Fibroblast of skin of abdomen (primary cell): Measurements from ENCODE around the gene GUCA1A.
"Not testable (repeated sequence)": the region's sequence is repeated elsewhere in the genome, so short reads cannot be mapped to it uniquely, and the experiment has no call there.

Experiments
- DNase-seq: peaks from one replicate; pipeline ENCODE4 v3.0.0-alpha.2; 2013

GUCA1A gene

GRCh38 chr6:42147138-42147562, 26.0 kb upstream of the GUCA1A start:
- DNase-seq, result no peak

DNA sequence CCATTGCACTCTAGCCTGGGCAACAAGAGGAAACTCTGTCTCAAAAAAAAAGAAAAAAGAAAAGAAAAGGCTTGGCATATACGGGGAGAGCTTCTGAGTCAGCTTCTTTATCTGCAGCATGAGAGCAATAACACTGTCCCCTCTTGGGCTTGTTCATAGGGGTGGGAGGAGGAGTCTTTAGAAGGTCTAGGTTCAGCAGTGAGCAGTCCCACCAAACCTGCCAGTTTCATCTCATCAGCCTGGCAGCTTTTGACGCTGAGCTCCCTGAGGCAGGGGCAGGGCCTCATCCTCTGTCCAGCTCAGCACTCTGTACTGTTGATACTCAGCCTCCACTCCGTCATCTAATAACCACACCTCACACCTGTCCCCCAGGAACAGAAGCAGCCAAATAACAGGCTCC, 25.1 kb upstream of the GUCA1A start:
- DNase-seq, result no peak

DNA sequence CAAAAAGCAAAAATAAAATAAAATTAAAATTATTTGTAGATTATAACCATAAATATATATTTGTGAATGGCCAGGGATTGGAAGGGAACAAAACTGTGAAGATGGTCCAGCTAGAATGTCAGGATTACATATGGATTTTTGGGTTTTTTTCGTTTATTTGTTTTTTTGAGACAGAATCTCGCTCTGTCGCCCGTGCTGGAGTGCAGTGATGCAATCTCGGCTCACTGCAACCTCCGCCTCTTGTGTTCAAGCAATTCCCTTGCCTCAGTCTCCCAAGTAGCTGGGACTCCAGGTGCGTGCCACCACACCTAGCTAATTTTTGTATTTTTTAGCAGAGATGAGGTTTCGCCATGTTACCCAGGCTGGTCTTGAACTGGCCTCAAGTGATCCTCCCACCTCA, 22.9 kb upstream of the GUCA1A start:
- no peak for DNase-seq

DNA sequence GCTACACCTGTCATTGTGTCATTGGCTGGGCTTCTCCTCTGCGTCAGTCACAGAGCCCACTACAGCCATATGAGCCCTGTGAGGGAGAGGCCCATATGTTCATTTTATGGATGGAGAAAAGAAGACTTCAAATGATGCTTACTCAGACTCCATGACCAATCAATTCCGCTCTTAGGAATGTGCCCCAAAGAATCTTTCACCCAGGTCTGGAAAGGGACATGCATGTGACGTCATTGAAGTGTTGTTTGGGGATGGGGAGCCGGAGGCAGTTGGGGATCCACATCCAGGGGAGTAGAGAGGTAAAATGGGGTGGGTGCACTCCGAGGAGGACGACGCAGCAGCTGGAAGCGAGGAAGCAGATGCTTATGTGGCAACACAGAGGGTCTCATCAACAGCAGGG, 21.1 kb upstream of the GUCA1A start:
- peak; percentile 37 for DNase-seq

- not testable (repeated sequence) for DNase-seq
Observed at GRCh38 chr6:42152528-42153213, 20.5 kb upstream of the GUCA1A start.

- no peak for DNase-seq
Observed at GRCh38 chr6:42153921-42154320, 19.2 kb upstream of the GUCA1A start.

GRCh38 chr6:42154461-42155209, 18.5 kb upstream of the GUCA1A start:
- no peak for DNase-seq

- no peak for DNase-seq
Observed at GRCh38 chr6:42155293-42155692, 17.9 kb upstream of the GUCA1A start.

- DNase-seq, result no peak
Observed at GRCh38 chr6:42156638-42157037, 16.5 kb upstream of the GUCA1A start.

DNA sequence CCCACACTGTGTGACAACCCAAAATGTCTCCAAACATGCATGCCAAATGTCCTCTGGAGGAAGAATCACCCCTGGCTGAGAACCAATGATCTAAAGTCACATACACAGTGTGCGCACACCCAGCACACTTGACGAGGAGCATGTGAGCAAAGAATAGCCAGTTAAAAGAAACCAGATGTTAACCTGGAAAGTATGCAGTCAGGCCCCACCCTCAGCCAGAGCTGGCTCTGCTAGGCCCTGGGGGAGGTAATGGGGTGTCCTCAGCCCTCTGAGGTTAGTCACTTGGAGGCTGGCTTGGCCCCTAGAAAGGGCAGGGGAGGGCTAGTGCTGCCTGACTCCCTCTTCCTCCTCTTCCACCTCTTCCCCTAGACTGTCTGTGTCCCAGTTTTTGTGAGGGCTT, 15.2 kb upstream of the GUCA1A start:
- peak; percentile 70 for DNase-seq

DNA sequence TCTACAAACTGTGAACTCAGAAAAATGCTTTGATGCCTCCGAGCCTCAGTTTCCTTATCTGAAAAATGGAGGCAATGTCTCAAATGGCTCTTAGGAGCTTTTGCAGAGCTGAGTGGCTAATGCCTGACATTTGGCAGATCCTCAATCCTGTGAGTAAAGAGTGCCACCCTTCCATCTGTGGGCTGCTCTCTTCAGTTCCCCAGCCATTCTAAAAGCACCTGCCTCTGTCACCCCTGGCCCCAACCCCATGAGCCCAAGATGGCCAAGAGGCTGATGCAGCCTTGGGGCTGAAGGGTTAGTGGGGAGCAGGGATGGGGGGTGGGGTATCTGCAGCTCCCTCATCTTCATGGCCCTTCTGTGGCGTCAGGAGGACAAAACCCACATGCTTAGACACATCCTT, 14.5 kb upstream of the GUCA1A start:
- DNase-seq, result no peak

DNA sequence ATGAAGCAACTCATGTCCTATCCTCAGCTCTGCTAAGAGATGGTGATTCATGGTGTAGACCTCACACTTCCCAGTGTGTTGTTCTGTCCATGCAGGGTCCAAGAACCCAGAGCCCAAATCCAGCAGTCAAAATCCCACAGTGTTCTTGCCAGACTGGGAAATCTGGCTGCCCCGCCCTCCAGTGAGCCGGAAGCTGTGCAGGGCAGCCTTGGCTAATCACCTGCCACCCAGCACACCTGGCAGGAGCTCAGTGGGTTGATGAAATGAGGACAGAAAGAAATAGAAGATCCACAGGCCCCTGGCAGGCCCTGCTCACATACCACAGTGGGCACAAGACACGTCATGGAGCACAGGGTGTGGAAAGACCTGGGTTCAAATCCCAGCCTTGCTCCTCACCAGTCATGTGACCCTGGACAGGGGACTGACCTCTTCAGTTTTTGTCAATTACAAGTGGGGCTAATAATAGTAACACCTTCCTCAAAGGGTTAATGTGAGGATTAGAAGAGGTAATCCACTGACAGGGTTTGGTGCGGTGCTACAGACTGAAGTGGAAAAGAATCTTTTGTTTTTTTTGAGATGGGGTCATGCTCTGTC, 13.6 kb upstream of the GUCA1A start:
- no peak for DNase-seq

DNA sequence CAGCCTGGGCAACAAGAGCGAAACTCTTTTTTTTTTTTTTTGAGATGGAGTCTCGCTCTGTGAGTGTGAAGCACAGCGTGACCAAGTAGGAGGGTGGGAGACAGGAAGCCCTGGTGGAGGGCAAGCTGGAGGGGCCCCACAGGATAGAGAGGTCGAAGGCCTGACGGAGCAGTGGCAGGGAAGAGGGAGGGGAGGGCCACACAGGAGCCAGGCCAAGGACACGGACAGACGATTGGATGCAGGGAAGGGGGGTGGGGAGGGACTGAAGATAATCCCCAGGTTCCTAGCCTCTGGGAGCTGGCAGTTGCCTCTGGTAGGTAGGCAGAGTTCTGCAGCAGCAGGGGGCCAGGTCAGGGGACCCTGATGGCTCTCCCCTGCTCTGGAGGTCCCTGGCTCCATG, 10.8 kb upstream of the GUCA1A start:
- DNase-seq, result no peak

GRCh38 chr6:42162812-42163211, 10.4 kb upstream of the GUCA1A start:
- no peak for DNase-seq

GRCh38 chr6:42163981-42164380, 9.2 kb upstream of the GUCA1A start:
- peak; percentile 78 for DNase-seq

DNA sequence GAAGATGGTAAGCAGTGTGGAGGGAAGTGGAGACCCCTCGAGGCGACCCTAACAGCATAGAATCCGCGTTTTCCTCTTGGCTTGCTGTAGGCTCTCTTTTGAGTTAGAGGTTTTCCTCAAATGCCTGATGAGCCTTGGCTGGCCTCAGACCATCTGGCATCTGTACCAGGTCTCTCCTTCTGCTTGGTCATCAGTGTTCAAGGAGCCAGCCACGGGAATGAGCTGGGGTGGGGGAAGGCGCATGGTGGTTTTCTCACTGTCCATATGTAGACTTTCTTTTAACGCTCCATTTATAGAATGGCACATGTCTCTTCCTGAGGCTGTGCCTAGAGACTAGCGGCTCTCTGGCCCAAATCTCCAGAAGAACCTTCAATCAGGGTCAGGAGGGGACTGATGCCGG, 8.1 kb upstream of the GUCA1A start:
- DNase-seq, result peak; percentile 78

DNA sequence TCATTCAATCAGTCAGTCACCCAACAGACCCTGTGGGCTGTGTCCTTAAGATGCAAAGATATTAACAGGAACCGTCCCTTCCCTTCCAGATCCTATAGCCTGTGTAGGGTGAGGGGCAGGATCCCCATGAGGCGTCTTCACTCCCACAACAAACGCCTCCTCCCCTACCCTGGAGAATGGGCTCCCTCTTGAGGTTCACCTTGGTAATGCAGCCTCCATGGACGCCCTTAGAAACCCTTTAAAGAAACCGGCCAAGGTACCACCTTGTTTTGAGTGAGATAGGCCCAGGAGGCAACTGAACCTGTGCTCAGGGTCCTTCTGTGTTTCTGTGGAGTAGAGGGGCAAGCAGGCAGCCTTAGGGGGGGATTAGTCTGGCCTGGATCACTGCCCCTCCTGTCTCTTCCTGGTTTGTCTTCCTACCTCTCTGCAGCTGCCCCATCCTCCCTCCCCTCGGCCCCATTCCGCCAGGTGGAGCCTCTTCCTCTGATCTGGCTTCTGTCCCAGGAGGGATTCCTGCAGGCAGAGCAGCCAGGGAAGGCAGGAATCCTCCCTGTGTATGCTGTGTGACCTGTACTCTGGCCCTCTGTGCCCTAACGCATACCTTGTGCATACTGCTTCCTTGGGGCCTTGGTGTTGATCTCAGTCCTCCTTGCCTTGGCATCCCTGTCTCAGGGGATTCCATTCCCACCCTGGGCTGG, 6.6 kb upstream of the GUCA1A start:
- DNase-seq, result peak; percentile 71

DNA sequence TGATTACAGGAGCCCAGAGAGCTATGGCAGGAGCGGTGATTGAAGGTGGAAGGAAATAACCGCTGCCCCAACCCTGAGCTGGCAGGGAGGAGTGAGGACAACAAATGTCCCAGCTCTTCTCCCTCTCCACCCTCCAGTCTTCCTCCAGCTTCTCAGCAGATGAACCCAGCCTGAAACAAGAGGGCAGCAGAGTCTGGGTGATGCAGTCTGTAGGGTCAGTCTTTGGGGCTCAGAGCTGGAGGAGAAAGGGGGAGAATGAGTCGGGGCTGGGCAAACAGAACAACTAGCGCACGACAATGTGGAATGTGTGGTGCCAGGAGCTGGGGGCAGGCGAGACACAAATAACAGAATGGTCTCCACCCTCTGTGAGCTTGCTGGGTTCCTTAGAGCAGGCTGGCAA, 4.5 kb upstream of the GUCA1A start:
- no peak for DNase-seq

- DNase-seq, result not testable (repeated sequence)
Observed at GRCh38 chr6:42169780-42170179, 3.4 kb upstream of the GUCA1A start.

- no peak for DNase-seq
Observed at GRCh38 chr6:42171813-42172581, 1.2 kb upstream of the GUCA1A start.

DNA sequence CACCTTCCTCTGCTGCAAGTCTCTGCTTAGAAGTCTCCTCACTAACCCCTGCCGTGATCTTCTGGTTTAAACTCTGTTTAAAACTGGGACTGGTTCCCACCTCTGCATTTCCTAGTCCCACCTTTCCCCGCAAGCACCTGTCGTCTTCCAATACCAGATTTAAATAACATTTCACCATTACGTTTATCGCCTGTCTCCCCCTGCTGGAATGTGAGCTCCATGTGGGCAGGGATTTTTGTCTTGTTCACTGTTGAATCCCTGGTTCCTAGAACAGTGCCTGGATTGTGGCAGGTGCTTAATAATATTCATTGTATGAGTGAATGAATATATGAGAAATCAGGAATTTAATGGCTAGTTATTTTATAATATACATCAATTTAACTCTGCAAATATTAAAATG, 2.7 kb downstream of the GUCA1A start:
- no peak for DNase-seq

DNA sequence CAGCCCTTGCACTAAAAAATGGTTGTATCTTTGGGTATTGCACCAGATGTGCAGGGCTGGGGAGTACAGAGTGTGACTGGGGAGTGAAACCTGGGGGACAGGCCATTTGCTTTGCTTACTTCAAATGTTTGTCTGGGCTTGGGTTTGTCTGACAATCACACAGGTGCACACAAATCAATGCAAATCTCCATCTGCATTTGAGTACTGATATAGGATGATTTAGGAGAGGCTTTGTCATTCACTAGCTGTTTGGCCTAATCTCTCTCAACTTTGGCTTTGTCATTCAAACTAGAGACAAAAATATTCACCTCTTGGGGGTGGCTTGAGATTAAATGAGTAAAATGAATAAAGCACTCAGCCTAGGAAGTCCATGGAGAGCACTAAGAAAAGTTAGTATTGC, 3.8 kb downstream of the GUCA1A start:
- DNase-seq, result no peak
